IMR-90 (cell line): ENCODE data around the gene NKAIN2. TPM values are rescaled to one million over a fixed set of nuclear protein-coding genes. Genes with fewer than 3 reads are reported as not detected.

ENCODE experiments used
- ATAC-seq: fragments of 200-7000 bp; cut with Tn5 transposase; 2 replicates; pipeline ENCODE4 v1.9.1; 2020; ENCODE audit warnings: low read depth, mild to moderate bottlenecking, moderate library complexity
- BruUV-seq: library from RNA; stranded (reverse); fragments of 400-500 nt; replicated peaks from 2 replicates; lab custom pipeline; 2021; lab: Mats Ljungman, UMichigan
- CTCF ChIA-PET: fragments of 300-600 bp; formaldehyde crosslinking; extraction: SDS; loops from one replicate; lab custom pipeline; 2021; ENCODE audit warnings: antibody characterized with exemption; lab: Yijun Ruan, JAX
- POLR2A ChIA-PET: fragments of 300-600 bp; sonication (Branson Sonifier 250); formaldehyde crosslinking; loops from one replicate; lab custom pipeline; 2022; ENCODE audit warnings: antibody characterized with exemption; ENCODE audit not compliant: unreplicated experiment; lab: Charles Lee
- DNase-seq: peaks from one replicate; pipeline ENCODE4 v3.0.0; 2013
- H2AFZ ChIP-seq: replicated peaks from 2 replicates; pipeline ENCODE3; 2013; ENCODE audit warnings: low read length, mild to moderate bottlenecking; ENCODE audit not compliant: poor library complexity
- H2AK5ac ChIP-seq: 2 replicates; pipeline ENCODE4 v1.6.1; 2013; ENCODE audit warnings: low read depth, low read length, inconsistent platforms
- H2AK9ac ChIP-seq: replicated peaks from 2 replicates; pipeline ENCODE3; 2013; ENCODE audit warnings: mild to moderate bottlenecking, low read depth, low read length, moderate library complexity; ENCODE audit not compliant: poor library complexity
- H2BK120ac ChIP-seq: 2 replicates; pipeline ENCODE4 v1.6.1; 2013; ENCODE audit warnings: low read depth, low read length, inconsistent platforms
- H2BK15ac ChIP-seq: 3 replicates; pipeline ENCODE4 v1.6.1; 2013; ENCODE audit warnings: low read depth, low read length, inconsistent platforms
- H2BK20ac ChIP-seq: 2 replicates; pipeline ENCODE4 v1.6.1; 2013; ENCODE audit warnings: low read depth, mild to moderate bottlenecking, inconsistent platforms, low read length, moderate library complexity
- H2BK5ac ChIP-seq: 2 replicates; pipeline ENCODE4 v1.6.1; 2013; ENCODE audit warnings: mild to moderate bottlenecking, low read depth, low read length, inconsistent platforms; ENCODE audit not compliant: poor library complexity, severe bottlenecking
- H3K14ac ChIP-seq: replicated peaks from 2 replicates; pipeline ENCODE4 v1.6.1; 2013; ENCODE audit warnings: low read depth, low read length, inconsistent platforms
- H3K18ac ChIP-seq: 2 replicates; pipeline ENCODE4 v1.6.1; 2013; ENCODE audit warnings: low read depth, low read length, control low read depth
- H3K23ac ChIP-seq: 2 replicates; pipeline ENCODE4 v1.6.1; 2013; ENCODE audit warnings: low read depth, low read length, inconsistent platforms
- H3K27ac ChIP-seq: 2 replicates; pipeline ENCODE4 v1.5.1; 2013; ENCODE audit warnings: mild to moderate bottlenecking, control low read depth, low read length; ENCODE audit not compliant: insufficient read depth
- H3K27me3 ChIP-seq: 2 replicates; pipeline ENCODE4 v1.6.1; 2013; ENCODE audit warnings: low read length; ENCODE audit not compliant: control insufficient read depth, insufficient read depth
- H3K36me3 ChIP-seq: 2 replicates; pipeline ENCODE4 v1.6.1; 2013; ENCODE audit warnings: low read length, mixed read lengths; ENCODE audit not compliant: control insufficient read depth, insufficient read depth
- H3K4ac ChIP-seq: 2 replicates; pipeline ENCODE4 v1.6.1; 2013; ENCODE audit warnings: low read depth, low read length, inconsistent platforms
- H3K4me1 ChIP-seq: 2 replicates; pipeline ENCODE4 v1.6.1; 2013; ENCODE audit warnings: low read length, mixed read lengths; ENCODE audit not compliant: control insufficient read depth, insufficient read depth
- H3K4me2 ChIP-seq: 2 replicates; pipeline ENCODE4 v1.6.1; 2013; ENCODE audit warnings: low read depth, mild to moderate bottlenecking, control low read depth, low read length, moderate library complexity
- H3K4me3 ChIP-seq: 2 replicates; pipeline ENCODE4 v1.5.1; 2013; ENCODE audit warnings: low read depth, mild to moderate bottlenecking, control low read depth, low read length, moderate library complexity; ENCODE audit not compliant: insufficient read depth
- H3K56ac ChIP-seq: 2 replicates; pipeline ENCODE4 v1.6.1; 2013; ENCODE audit warnings: low read length, inconsistent platforms; ENCODE audit not compliant: insufficient read depth; ENCODE audit errors: extremely low read depth
- H3K79me1 ChIP-seq, 2 experiments: 2 replicates each; pipeline ENCODE4 v1.6.1; 2013; ENCODE audit warnings: low read length in 2 of 2, inconsistent platforms in 1 of 2, low read depth in 1 of 2
- H3K9ac ChIP-seq: 2 replicates; pipeline ENCODE4 v1.6.1; 2013; ENCODE audit warnings: low read depth, low read length, control low read depth
- H3K9me1 ChIP-seq: 2 replicates; pipeline ENCODE4 v1.6.1; 2013; ENCODE audit warnings: low read length, inconsistent platforms; ENCODE audit not compliant: insufficient read depth
- H3K9me3 ChIP-seq: 2 replicates; pipeline ENCODE4 v1.6.1; 2013; ENCODE audit warnings: low read length; ENCODE audit not compliant: control insufficient read depth, insufficient read depth
- H4K20me1 ChIP-seq: 2 replicates; pipeline ENCODE4 v1.6.1; 2013; ENCODE audit warnings: low read length, inconsistent platforms; ENCODE audit not compliant: insufficient read depth
- H4K5ac ChIP-seq: 2 replicates; pipeline ENCODE4 v1.6.1; 2013; ENCODE audit warnings: mild to moderate bottlenecking, low read depth, low read length, control low read depth
- H4K8ac ChIP-seq, 2 experiments: 2 replicates each; pipeline ENCODE4 v1.6.1; 2013; ENCODE audit warnings: low read depth in 2 of 2, low read length in 2 of 2, control low read depth in 1 of 2, inconsistent platforms in 1 of 2
- H4K91ac ChIP-seq: 2 replicates; pipeline ENCODE4 v1.6.1; 2013; ENCODE audit warnings: low read depth, low read length, inconsistent platforms; ENCODE audit not compliant: insufficient read depth
- dilution Hi-C: fragments of 300-500 bp; cut with HindIII; formaldehyde crosslinking; loops from one replicate; pipeline ENCODE4 v1.14.3; 2018; ENCODE audit warnings: low sequenced_read_pairs; ENCODE audit not compliant: unreplicated experiment
- in situ Hi-C: fragments of 300-500 bp; cut with MboI; formaldehyde crosslinking; loops from 3 replicates; pipeline ENCODE4 v1.14.3; 2019; ENCODE audit warnings: low sequenced_read_pairs, inconsistent platforms, mixed read lengths
- intact Hi-C: fragments of 100-400 bp; cut with micrococcal nuclease; formaldehyde crosslinking; loops from 2 replicates; pipeline ENCODE4 v1.10.0; 2022
- polyA plus RNA-seq, 3 experiments: library from polyadenylated mRNA; depleted of rRNA; stranded (reverse); fragments of >200 nt; gene quantifications; 2 replicates each; pipeline ENCODE4 v1.2.3, GENCODE V29; 2012; ENCODE audit warnings: low replicate concordance in 1 of 3
- total RNA-seq: library from RNA; depleted of rRNA; stranded (reverse); fragments of >200 nt; gene quantifications from 2 replicates; pipeline ENCODE4 v1.2.3, GENCODE V29; 2012
- TF ChIP-seq, protein P1 (sequence below): conservative IDR thresholded peaks from 2 replicates; pipeline ENCODE4 v1.5.1; 2012; ENCODE audit warnings: mild to moderate bottlenecking, low read depth, low read length, improper control_type of control experiment

The NKAIN2 gene
- total and polyA plus RNA-seq, 2 of the 4 experiments (the other 2 are of a cell fraction) = not detected

DNA sequence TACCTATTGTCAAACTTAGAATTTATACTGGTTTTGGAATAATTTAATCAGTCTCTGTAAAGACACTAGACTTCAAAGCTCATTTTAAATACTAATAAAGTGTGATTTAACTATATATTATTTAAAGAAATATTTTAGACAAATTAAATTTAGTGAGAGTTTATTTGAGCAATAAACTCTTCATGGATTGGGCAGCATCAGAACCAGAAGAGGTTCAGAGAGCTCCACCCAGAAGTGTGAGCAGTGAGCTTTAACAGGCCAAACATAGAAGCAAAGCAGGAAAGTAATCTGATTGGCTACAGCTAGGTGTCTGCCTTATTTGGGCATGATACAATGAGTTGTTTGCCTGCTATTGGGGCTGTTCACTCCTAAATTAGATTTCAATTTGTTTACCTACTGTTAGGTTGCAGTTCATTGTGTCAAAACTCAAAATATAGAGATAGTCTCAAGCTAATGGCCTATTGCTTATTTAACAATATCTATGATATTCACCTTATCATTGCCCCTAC, 803.5 kb downstream of the NKAIN2 start:
- dilution Hi-C loops = no loop called here
- no peak overlapping the region for H4K8ac ChIP-seq
- no peaks in the 10 kb centered on the region for H3K79me1 ChIP-seq
- H4K20me1 ChIP-seq = no peaks in the 10 kb centered on the region
- H2BK20ac ChIP-seq = no peak overlapping the region
- no peak overlapping the region for H2BK120ac ChIP-seq
- no peak overlapping the region for H2AK5ac ChIP-seq
- H2BK15ac ChIP-seq = no peak overlapping the region
- ATAC-seq (no peak), DNase-seq (no peak)
- BruUV-seq = no TSS peak
- H3K18ac ChIP-seq = no peak overlapping the region
- no peak overlapping the region for H4K91ac ChIP-seq
- ChIA-PET CTCF (no interaction called here), POLR2A (no interaction called here)
- H3K4me3 ChIP-seq = no peak overlapping the region
- H3K4ac ChIP-seq = no peak overlapping the region
- no peaks in the 10 kb centered on the region for H3K36me3 ChIP-seq
- no peak overlapping the region for H3K14ac ChIP-seq
- H3K23ac ChIP-seq = no peak overlapping the region
- no peak overlapping the region for H4K5ac ChIP-seq
- no peaks in the 10 kb centered on the region for H3K9me1 ChIP-seq
- H2AK9ac ChIP-seq = no peak overlapping the region
- no peaks in the 10 kb centered on the region for H3K27me3 ChIP-seq
- in situ Hi-C loops = no loop called here
- H3K9ac ChIP-seq = no peak overlapping the region
- TF ChIP-seq, protein P1, sequence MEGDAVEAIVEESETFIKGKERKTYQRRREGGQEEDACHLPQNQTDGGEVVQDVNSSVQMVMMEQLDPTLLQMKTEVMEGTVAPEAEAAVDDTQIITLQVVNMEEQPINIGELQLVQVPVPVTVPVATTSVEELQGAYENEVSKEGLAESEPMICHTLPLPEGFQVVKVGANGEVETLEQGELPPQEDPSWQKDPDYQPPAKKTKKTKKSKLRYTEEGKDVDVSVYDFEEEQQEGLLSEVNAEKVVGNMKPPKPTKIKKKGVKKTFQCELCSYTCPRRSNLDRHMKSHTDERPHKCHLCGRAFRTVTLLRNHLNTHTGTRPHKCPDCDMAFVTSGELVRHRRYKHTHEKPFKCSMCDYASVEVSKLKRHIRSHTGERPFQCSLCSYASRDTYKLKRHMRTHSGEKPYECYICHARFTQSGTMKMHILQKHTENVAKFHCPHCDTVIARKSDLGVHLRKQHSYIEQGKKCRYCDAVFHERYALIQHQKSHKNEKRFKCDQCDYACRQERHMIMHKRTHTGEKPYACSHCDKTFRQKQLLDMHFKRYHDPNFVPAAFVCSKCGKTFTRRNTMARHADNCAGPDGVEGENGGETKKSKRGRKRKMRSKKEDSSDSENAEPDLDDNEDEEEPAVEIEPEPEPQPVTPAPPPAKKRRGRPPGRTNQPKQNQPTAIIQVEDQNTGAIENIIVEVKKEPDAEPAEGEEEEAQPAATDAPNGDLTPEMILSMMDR = no peak
- H3K56ac ChIP-seq = no peak overlapping the region
- no peaks in the 10 kb centered on the region for H3K9me3 ChIP-seq
- H3K4me1 ChIP-seq = no peaks in the 10 kb centered on the region
- no peak overlapping the region for H3K4me2 ChIP-seq
- no peak overlapping the region for H3K27ac ChIP-seq
- H2BK5ac ChIP-seq = no peak overlapping the region
- H2AFZ ChIP-seq = no peak overlapping the region
- intact Hi-C loops = no loop called here
